Dermis lymphatic vessel endothelial cell (primary cell): ENCODE measurements around the gene GCSH. TPM values are rescaled to one million over a fixed set of nuclear protein-coding genes. Genes with fewer than 3 reads are reported as not detected.

ENCODE experiments used
- total RNA-seq: library from RNA; depleted of rRNA; stranded (reverse); fragments of >200 nt; gene quantifications from 2 replicates; pipeline ENCODE4 v1.2.1, GENCODE V29; 2014

GCSH gene
- total RNA-seq = 11.2 and 13.4 TPM in 2 replicates

DNA sequence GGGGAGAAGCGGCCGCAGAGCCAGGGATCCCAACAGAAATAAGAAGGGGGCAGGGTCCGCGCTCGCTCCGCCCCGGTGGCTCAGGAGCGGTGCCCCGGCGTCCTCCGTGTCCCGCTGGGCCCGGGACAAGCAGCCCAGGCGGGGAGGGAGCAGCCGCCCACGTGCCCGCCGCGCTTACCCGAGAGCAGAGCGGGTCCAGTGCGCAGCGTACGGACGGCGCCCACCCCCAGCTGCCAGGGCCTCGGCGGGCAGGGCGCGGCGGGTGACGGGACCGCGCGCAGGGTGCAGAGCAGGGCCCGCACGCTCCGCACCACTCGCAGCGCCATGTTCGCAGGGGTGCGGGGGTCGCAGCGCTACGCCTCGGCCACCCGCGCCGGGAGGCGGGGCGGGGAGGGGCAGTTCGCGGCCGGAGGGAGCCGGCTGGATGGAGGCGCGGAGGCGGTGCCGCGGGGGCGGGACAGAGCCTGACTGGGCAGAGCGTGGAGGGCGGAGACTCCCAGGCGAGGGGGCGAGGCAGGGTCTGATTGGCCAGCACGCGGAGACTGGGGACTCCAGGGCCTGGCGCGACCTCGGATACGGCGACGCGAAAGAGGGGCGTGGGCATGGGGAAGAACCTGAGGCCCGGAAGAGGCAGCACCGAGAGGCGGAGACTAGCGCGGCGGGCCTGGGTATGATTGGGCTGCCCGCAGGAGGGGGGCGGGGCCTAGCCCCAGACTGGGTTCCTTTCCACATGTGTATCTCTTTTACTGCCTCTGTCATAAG is at the start of gene GCSH:
Gene GCSH, minus strand, starts transcription at position 443 of the 762 bp plus-strand sequence. Its CDS starts 117 bp downstream, at position 326.

DNA sequence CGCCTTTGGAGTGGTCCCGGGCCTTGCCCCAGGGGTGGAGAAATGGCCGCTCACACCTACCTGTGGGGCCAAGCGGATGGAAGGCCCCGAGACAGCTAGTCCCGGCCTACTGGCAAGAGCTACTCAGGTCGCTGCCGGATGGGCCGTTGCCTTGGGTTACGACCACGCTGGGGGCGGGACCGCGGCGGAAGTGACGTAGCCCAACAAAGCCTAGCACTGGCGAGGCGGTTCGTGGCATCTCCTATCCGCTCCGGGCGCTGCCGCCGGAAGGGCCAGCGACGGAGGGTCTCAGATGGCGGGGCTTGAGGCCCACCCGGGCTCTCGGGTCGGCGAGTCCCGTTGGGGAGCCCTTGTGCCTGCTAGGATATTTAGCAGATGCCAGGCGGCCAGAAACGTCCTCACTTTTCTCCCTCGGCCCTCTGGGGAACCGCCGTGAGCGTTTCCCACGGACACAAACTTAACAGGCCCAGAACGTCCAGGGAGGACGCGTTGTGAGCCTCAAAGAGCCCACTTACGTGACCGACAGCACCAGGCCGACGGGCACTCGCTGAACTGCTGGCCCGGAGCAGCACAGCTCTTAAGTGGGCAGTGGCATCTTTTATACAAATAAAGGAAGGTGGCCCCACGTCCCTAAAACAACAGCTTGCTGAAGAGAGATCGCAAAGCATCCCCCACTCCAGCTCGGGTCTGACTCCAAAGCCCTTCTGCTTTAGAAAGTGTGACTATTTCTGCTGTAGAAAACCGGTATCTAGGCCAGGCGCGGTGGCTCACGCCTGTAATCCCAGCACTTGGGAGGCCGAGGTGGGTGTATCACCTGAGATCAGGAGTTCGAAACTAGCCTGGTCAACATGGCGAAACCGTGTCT is 18.9 kb downstream of the GCSH start, which contains the start of gene C16orf46:
Gene C16orf46, minus strand, starts transcription at position 163 of the 865 bp plus-strand sequence. CDS start 13,283 bp downstream, outside the sequence.

DNA sequence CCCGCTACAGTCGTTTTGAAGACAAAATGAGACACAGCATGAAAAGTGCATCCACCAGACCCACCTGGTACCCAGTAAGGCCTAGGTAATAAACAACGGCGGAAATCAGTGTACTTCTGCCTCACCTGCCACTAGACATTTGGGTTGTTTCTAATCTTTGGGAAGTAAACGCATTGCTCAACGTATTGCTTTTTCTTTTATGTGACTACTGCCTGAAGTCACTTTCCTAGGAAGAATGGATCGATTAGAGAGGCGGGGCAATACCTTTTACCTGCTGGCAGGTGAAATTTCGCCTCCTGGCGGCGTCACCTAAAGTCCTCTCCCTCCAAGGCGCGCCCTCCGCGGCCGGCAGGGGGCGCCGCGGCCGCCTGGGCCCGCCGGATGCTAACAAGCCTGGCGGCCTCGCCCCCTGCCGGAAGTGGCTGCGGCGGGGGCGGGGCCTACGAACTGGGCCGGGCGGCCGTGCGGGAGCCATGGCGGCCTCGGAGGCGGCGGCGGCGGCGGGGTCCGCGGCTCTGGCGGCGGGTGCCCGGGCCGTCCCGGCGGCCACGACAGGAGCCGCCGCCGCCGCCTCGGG is 60.7 kb downstream of the GCSH start, which contains the start of gene ATMIN:
Gene ATMIN, plus strand, starts transcription at position 445 of the 577 bp plus-strand sequence. Its CDS starts 29 bp downstream, at position 474.

Other genes starting within 250 kb of the GCSH start
- 23.7 and 51.0 TPM in 2 replicates for gene CMC2, start 89.5 kb downstream of the GCSH start, total RNA-seq
- 16.1 and 34.2 TPM in 2 replicates for gene CENPN, start 89.2 kb downstream of the GCSH start, total RNA-seq
- gene ATMIN, start 60.6 kb downstream of the GCSH start, total RNA-seq = 33.8 and 35.6 TPM in 2 replicates
- gene C16orf46, start 19.2 kb downstream of the GCSH start, total RNA-seq = 0.26 and 0.54 TPM in 2 replicates
- not detected in 2 replicates for gene BCO1, start 142.3 kb upstream of the GCSH start, total RNA-seq
- gene GAN, start 218.6 kb upstream of the GCSH start, total RNA-seq = 5.4 and 7.0 TPM in 2 replicates